Thymus (tissue), 11 donors: ENCODE results near the gene SAT2. TPM values are rescaled to one million over a fixed set of nuclear protein-coding genes. Genes with fewer than 3 reads are reported as not detected.

Experiments used
- DNase-seq, 9 donors: peaks; one replicate each; pipeline ENCODE4 v3.0.0-alpha.2; 2013; ENCODE audit warnings: low spot score in 9 of 9, low read depth in 6 of 9, missing footprints in 1 of 9
- H3K27ac ChIP-seq, 2 donors: one replicate each; pipeline ENCODE4 v1.5.1; 2013; ENCODE audit warnings: control low read depth in 1 of 2, low read depth in 1 of 2, low read length in 1 of 2, mild to moderate bottlenecking in 1 of 2, moderate library complexity in 1 of 2
- H3K27me3 ChIP-seq, 2 donors: one replicate each; pipeline ENCODE4 v1.5.1; 2013; ENCODE audit warnings: low read length in 1 of 2; ENCODE audit not compliant: control insufficient read depth in 2 of 2, insufficient read depth in 1 of 2
- H3K36me3 ChIP-seq, 2 donors: one replicate each; pipeline ENCODE4 v1.5.1; 2013; ENCODE audit warnings: low read length in 1 of 2, mild to moderate bottlenecking in 1 of 2, moderate library complexity in 1 of 2; ENCODE audit not compliant: control insufficient read depth in 2 of 2, insufficient read depth in 2 of 2
- H3K4me1 ChIP-seq, 2 donors: one replicate each; pipeline ENCODE4 v1.5.1; 2013; ENCODE audit warnings: low read length in 2 of 2; ENCODE audit not compliant: control insufficient read depth in 2 of 2, insufficient read depth in 2 of 2
- H3K4me3 ChIP-seq, 2 donors: one replicate each; pipeline ENCODE4 v1.5.1; 2013; ENCODE audit warnings: low read length in 2 of 2, control low read depth in 1 of 2, mild to moderate bottlenecking in 1 of 2
- H3K9me3 ChIP-seq, 2 donors: one replicate each; pipeline ENCODE4 v1.5.1; 2013; ENCODE audit warnings: low read length in 1 of 2, mild to moderate bottlenecking in 1 of 2; ENCODE audit not compliant: control insufficient read depth in 2 of 2, insufficient read depth in 1 of 2
- WGBS: extraction: QIAGEN DNeasy Blood & Tissue Kit; methylation state at CpG from one replicate; pipeline ENCODE4 v1.1.7; 2013; 5-methylcytosine and 5-hydroxymethylcytosine counted together
- polyA plus RNA-seq: library from polyadenylated mRNA; stranded (reverse); fragments of 200-250 nt; gene quantifications from one replicate; pipeline ENCODE4 v1.2.3, GENCODE V29; 2013
- total RNA-seq: library from RNA; stranded (reverse); fragments of 120-200 nt; gene quantifications from one replicate; pipeline ENCODE4 v1.2.4, GENCODE V29; 2013
- donor health status: healthy.

The SAT2 gene
- total and polyA plus RNA-seq, 2 donors = 31.9 to 163 TPM

DNA sequence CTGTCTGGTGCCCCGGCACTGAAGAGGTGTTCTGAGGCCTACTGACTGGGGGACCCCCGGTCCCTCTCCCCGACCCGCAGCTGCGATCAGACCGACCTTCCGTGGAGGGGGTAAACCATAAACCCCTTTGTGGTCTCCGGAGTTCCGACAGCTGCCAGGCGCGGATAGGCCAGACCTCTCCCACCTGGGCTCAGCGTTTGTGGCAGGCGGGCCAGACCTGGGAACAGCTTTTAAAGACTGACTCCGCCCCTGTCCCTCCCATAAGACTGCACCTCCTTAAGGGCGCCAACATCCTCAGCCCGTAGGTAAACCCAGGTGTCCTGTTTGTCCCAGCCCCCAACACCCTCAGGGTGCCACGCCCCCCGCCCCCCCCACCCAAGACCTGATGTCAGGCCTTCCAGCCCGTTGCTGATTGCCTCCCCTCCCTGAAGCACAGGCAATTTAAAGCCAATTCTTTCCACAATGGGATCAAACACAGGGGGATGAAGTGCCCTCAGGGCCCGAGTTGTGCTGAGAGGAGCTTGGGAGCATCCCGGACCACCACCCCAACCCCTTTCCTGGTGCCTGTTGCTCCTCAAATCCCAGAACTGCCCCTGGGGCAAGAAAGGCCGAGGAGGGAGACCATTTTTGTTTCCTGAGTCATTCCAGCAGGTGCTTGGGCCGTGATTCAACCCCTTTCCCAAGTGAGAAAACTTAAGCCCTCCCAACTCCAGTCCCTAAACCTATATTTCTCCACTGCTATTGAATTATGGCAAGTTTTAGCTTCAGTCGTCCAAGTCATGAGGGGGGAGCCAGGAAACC is 37.5 kb downstream of the SAT2 start, which contains the start of gene SOX15:
TSS of gene SOX15 (minus strand) at position 204 of the 801 bp plus-strand sequence. CDS start 418 bp downstream, outside the sequence.
- 66% methylated on average over 24 of the region's 24 CpGs for WGBS
- Histone ChIP-seq H3K36me3 (peaks cover 68 to 88% of the 10 kb centered on the region in 2 donors), H3K27ac (peak within 1 kb of the TSS in 1 of 2 donors; percentile 43), H3K4me3 (peak within 1 kb of the TSS in 1 of 2 donors; percentile 8), H3K9me3 (no peaks in the 10 kb centered on the region), H3K4me1 (peaks cover 0 to 26% of the 10 kb centered on the region in 2 donors), H3K27me3 (no peaks in the 10 kb centered on the region)
- peak in 1 of 9 donors; percentile 41 for DNase-seq

DNA sequence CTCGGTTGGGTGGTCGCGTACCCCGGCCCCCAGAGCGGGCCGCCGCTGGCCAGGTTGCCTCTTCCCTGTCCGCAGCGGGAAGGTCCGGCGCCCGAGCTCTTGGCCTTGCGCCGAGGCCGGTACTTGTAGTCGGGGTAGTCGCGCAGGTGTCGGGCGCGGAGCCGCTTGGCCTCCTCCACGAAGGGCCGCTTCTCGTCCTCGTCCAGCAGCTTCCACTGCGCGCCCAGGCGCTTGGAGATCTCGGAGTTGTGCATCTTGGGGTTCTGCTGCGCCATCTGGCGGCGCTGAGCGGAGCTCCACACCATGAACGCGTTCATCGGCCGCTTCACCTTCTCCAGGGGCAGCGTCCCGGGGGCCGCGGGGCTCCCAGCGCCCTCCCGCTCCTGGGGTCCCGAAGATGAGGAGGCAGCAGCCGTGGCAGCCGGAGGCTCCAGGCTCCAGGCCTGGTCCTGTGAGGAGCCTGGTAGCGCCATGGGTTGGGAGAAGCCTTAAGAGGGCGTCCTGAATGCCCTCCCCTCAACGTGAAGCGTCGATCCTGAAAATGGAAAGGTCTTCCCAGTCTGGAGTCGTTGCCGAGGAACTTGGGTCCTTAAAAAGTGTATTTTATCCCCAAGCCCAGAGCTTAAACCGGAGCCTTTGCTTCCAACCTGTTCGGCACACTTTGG is 38.3 kb downstream of the SAT2 start:
- peak overlapping the region in 1 of 2 donors; percentile 8 for H3K4me3 ChIP-seq
- H3K9me3 ChIP-seq = no peaks in the 10 kb centered on the region
- peaks cover 61 to 81% of the 10 kb centered on the region in 2 donors for H3K36me3 ChIP-seq
- H3K27ac ChIP-seq = peak overlapping the region in 1 of 2 donors; percentile 43
- peak in 3 of 9 donors; percentile 61 to 81 (median 78) for DNase-seq
- 52% methylated on average over 56 of the region's 56 CpGs for WGBS
- H3K27me3 ChIP-seq = no peaks in the 10 kb centered on the region
- H3K4me1 ChIP-seq = peaks cover 7 to 34% of the 10 kb centered on the region in 2 donors

DNA sequence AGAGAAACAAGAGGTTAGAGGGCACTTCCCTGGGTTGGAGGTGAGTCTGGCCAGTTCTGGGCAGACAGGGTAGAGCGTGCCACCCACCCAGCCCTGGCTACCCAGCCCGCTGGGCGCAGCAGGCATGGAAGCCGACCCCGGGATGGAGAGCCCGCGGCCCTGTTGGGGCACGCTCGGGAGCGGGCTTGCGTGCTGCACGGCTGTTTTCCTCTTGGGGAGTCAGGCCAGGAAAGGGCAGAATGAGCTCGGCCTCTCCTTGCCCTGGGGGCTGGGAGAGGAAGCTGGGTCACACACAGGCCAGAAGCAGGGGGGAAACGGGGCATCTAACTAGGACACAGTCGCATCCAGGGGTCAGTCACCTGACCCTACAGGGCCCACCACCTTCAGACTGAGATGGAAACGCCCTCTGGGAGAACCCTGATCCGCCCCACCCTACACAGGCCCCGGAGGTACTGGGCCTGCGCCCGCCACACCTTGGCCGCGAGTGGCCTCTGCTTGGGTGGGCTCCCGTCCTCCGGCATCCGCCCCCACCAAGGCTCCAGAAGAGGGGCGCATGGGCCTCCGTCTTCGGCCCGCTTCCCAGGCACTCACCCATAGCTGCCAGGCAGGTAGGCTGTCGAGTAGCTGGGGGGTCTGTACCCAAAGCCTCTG is 38.9 kb downstream of the SAT2 start:
- WGBS = 93% methylated on average over 30 of the region's 30 CpGs
- Histone ChIP-seq H3K27me3 (no peaks in the 10 kb centered on the region), H3K27ac (peak overlapping the region in 1 of 2 donors; percentile 47), H3K4me1 (peaks cover 8 to 38% of the 10 kb centered on the region in 2 donors), H3K4me3 (peak overlapping the region in 1 of 2 donors; percentile 8), H3K36me3 (peaks cover 56 to 74% of the 10 kb centered on the region in 2 donors), H3K9me3 (no peaks in the 10 kb centered on the region)
- no peak for DNase-seq

DNA sequence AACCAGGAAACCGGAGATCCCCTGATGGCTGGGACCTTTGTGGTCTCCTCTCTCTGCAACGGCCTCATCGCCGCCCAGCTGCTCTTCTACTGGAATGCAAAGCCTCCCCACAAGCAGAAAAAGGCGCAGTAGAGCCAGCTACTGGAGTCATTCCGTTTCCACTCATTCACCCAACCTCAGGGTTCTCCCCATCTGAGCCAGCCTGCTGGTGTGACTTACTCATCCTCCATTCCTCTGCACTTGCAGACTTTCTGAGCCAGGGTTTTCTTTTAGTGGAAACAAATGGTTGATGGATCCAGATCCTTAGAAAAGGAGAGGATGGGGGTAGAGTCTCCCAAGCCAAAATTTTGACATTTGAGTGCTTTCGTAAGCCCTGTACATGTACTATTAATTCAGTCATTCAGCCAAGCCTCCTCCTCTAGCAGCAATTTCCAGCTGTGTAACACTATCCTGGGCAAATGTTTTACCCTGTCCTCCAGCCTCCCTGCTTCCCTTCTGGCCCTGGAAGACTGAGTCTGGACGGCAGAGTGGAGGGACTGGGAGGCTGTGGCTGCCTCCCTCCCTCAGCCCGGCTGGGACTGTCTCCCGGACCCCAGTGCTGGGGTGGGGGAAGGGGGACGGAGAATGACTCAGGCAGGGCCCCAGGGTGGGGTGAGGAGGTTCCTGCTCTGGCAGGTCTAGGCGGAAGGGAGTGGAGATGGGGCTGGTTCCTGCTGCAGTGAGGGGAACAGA is 40.0 kb downstream of the SAT2 start:
- Histone ChIP-seq H3K9me3 (peaks cover 0 to 7% of the 10 kb centered on the region in 2 donors), H3K4me1 (peaks cover 11 to 47% of the 10 kb centered on the region in 2 donors), H3K27me3 (no peaks in the 10 kb centered on the region), H3K27ac (peak overlapping the region in 1 of 2 donors; percentile 57), H3K36me3 (peaks cover 45 to 63% of the 10 kb centered on the region in 2 donors), H3K4me3 (no peak overlapping the region)
- WGBS = 91% methylated on average over 12 of the region's 12 CpGs
- no peak for DNase-seq

DNA sequence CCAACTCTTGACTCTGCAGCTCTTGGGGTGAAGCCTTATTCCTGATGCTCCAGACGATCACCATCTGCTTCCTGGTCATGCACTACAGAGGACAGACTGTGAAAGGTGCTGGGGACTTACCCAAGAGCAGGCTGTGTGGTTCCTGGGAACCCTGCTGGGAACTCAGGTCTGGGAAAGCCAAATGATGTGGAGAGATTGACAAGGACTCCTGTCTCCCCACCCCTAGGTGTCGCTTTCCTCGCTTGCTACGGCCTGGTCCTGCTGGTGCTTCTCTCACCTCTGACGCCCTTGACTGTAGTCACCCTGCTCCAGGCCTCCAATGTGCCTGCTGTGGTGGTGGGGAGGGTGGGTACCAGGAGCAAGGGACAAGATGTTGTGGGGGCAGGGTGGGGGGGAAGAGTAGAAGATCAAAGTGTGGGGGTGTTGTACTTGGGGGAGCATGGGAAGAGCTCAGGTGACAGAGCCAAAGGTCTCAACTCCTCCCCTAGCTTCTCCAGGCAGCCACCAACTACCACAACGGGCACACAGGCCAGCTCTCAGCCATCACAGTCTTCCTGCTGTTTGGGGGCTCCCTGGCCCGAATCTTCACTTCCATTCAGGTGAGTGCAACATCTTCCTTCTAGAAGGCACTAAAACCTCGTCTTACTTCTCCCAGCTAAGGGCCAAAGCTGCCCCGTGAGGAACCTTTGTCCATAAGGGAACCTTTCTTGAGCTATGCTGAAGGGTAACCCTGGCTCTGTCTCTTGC is 40.8 kb downstream of the SAT2 start:
- 97% methylated on average over 9 of the region's 9 CpGs for WGBS
- H3K36me3 ChIP-seq = peaks cover 37 to 56% of the 10 kb centered on the region in 2 donors
- no peaks in the 10 kb centered on the region for H3K27me3 ChIP-seq
- DNase-seq = no peak
- peaks cover 0 to 12% of the 10 kb centered on the region in 2 donors for H3K9me3 ChIP-seq
- H3K4me3 ChIP-seq = no peak overlapping the region
- peaks cover 19 to 55% of the 10 kb centered on the region in 2 donors for H3K4me1 ChIP-seq
- H3K27ac ChIP-seq = no peak overlapping the region

DNA sequence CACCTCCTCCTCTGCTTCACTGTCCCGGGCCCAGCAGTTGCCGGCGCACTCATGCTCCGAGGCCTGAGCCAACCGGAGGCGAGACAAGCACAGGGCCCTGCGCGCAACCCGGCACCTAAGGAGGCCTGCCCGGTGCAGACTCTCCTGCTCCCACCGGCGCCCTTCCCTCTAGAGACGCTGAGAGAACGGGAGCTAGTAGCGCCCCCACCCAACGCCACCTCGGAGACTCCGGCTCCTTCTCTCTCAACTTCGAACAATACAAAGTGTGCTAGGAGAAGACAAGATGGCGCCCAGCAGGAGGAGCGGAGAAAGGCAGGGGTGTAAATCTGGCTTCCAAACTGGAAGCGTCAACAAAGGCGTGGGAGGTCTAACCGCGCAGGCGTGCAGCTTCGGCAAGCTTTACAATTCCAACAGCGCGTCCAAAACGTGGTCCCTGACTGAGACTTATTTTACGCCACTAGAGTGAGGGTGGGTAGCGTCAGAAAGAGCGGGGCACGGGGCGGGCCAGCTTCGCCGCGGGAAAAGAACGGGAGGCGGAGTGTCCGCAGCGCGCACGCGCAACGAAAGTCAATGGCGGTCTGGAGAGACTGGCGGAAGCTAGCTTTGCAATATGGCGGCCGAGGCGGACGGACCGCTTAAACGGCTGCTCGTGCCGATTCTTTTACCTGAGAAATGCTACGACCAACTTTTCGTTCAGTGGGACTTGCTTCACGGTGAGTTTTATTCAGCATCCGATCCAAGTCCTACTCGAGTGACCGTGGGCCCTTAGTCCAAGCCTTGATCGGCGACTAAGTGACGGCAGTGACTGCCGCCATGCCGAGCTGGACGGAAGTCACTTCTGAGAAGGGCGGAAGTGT is 44.1 kb downstream of the SAT2 start, which contains the start of gene MPDU1:
TSS of gene MPDU1 (plus strand) at position 600 of the 857 bp plus-strand sequence. CDS start at position 611, 11 bp downstream.
- 22% methylated on average over 69 of the region's 69 CpGs for whole genome bisulfite sequencing
- H3K4me3 ChIP-seq = peak within 1 kb of the TSS; percentile 68 to 91

DNA sequence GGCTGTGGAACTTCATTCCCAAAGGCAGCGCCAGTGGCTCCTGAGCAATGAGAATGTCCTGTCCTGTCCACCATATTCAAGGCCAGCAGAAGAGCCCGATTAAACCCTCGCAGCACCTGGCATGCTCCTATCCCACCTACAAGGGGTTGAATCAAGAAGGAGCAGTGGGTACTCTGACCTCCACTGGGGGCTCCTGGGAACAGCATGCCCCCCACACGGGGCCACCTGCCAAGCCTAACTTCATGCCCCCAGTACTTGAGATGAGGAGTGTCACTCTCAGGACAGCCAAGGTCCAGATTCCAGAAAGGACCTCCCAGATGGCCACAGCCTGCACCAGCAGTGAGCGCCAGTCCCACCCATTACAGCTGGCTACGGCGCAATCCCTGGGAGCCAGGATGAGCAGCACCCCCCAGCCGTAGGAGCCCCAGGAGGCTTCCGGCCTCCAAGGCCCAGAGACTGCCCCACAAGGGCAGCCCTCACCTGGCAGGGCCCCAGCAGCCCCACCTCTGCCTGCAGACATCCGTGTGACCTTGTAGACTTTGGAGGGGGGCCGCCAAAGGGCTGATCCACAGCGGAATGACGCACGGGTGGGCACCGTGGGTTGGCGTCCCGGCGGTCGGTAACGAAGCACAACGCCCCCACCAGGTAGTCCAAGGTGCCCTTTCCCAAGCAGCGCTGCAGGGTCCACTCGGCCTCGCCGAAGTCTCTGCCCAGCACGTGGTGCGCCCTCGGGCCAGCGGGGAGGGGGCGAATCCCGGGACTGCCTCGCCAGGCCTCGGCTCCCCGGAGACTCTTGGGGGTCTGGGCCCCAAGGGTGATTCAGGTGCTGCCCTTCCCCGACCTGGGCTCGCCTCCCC is 45.0 kb downstream of the SAT2 start:
- H3K36me3 ChIP-seq = peaks cover 38 to 49% of the 10 kb centered on the region in 2 donors
- H3K27ac ChIP-seq = peak overlapping the region; percentile 96 to 98
- peaks cover 0 to 12% of the 10 kb centered on the region in 2 donors for H3K9me3 ChIP-seq
- no peaks in the 10 kb centered on the region for H3K27me3 ChIP-seq
- peaks cover 23 to 67% of the 10 kb centered on the region in 2 donors for H3K4me1 ChIP-seq
- H3K4me3 ChIP-seq = peak overlapping the region; percentile 68 to 91
- DNase-seq = no peak
- WGBS = 91% methylated on average over 36 of the region's 36 CpGs

More for the DNA sequence above, 44.1 kb downstream of the SAT2 start, which contains the start of gene MPDU1:
- Histone ChIP-seq H3K9me3 (peaks cover 0 to 12% of the 10 kb centered on the region in 2 donors), H3K36me3 (peaks cover 38 to 48% of the 10 kb centered on the region in 2 donors), H3K27me3 (no peaks in the 10 kb centered on the region), H3K27ac (peak within 1 kb of the TSS; percentile 96 to 98), H3K4me1 (peaks cover 23 to 69% of the 10 kb centered on the region in 2 donors)
- DNase-seq = peak; percentile 91 to 98 (median 95)
